IMR-90 (cell line): Measurements from ENCODE around the gene GABRB1.

Experiments used
- BHLHE40 ChIP-seq: fragments of 150-350 bp; IDR thresholded peaks from 2 replicates; pipeline ENCODE4 v1.6.1; 2016; ENCODE audit warnings: mild to moderate bottlenecking, low read depth, low read length
- CEBPB ChIP-seq: IDR thresholded peaks from 2 replicates; pipeline ENCODE4 v1.6.1; 2012; ENCODE audit warnings: low read depth, low read length, improper control_type of control experiment
- CTCF ChIP-seq: conservative IDR thresholded peaks from 2 replicates; pipeline ENCODE4 v1.5.1; 2012; ENCODE audit warnings: mild to moderate bottlenecking, low read depth, low read length, improper control_type of control experiment
- ELK1 ChIP-seq: fragments of 150-350 bp; IDR thresholded peaks from 2 replicates; pipeline ENCODE4 v1.6.1; 2016; ENCODE audit warnings: low read depth, mild to moderate bottlenecking, low read length, moderate library complexity, borderline replicate concordance
- FOS ChIP-seq: fragments of 150-350 bp; IDR thresholded peaks from 2 replicates; pipeline ENCODE4 v1.6.1; 2016; ENCODE audit warnings: low read depth, low read length
- MAFK ChIP-seq: IDR thresholded peaks from 2 replicates; pipeline ENCODE4 v1.6.1; 2012; ENCODE audit warnings: low read depth, low read length, improper control_type of control experiment
- MAZ ChIP-seq: IDR thresholded peaks from 2 replicates; pipeline ENCODE4 v1.6.1; 2012; ENCODE audit warnings: low read depth, mild to moderate bottlenecking, low read length, improper control_type of control experiment, moderate library complexity, borderline replicate concordance
- MXI1 ChIP-seq: IDR thresholded peaks from 2 replicates; pipeline ENCODE4 v1.6.1; 2012; ENCODE audit warnings: low read depth, mild to moderate bottlenecking, low read length, moderate library complexity, borderline replicate concordance
- NFE2L2 ChIP-seq: fragments of 150-350 bp; IDR thresholded peaks from 2 replicates; pipeline ENCODE4 v1.6.1; 2016; ENCODE audit warnings: low read depth, mild to moderate bottlenecking, low read length
- POLR2A ChIP-seq: IDR thresholded peaks from 2 replicates; pipeline ENCODE4 v1.6.1; 2012; ENCODE audit warnings: mild to moderate bottlenecking, low read depth, low read length
- RAD21 ChIP-seq: IDR thresholded peaks from 2 replicates; pipeline ENCODE4 v1.6.1; 2012; ENCODE audit warnings: low read length, improper control_type of control experiment
- RFX5 ChIP-seq: IDR thresholded peaks from 2 replicates; pipeline ENCODE4 v1.8.0; 2012; ENCODE audit warnings: low read depth, mild to moderate bottlenecking, low read length, moderate library complexity
- SMC3 ChIP-seq: fragments of 150-350 bp; IDR thresholded peaks from 2 replicates; pipeline ENCODE4 v1.6.1; 2016; ENCODE audit warnings: low read depth, mild to moderate bottlenecking, antibody characterized with exemption, low read length, moderate library complexity
- USF2 ChIP-seq: fragments of 150-350 bp; IDR thresholded peaks from 2 replicates; pipeline ENCODE4 v1.6.1; 2017; ENCODE audit warnings: mild to moderate bottlenecking, antibody characterized with exemption, low read length, low read depth

GRCh38 chr4:47413521-47413920 is 382.2 kb downstream of the GABRB1 start:
- no peak for TF ChIP-seq CTCF
- TF ChIP-seq USF2 = no peak
- TF ChIP-seq MAZ = no peak
- no peak for TF ChIP-seq MAFK
- TF ChIP-seq SMC3 = no peak
- no peak for TF ChIP-seq POLR2A
- no peak for TF ChIP-seq RFX5
- no peak for TF ChIP-seq CEBPB
- no peak for TF ChIP-seq FOS
- no peak for TF ChIP-seq ELK1
- no peak for TF ChIP-seq MXI1
- no peak for TF ChIP-seq NFE2L2
- no peak for TF ChIP-seq BHLHE40
- no peak for TF ChIP-seq RAD21
